Panc1 (cell line): Measurements from ENCODE around the gene POU2AF3. TPM values are rescaled to one million over a fixed set of nuclear protein-coding genes. Genes with fewer than 3 reads are reported as not detected.

Experiments used
- ATAC-seq: fragments of 200-7000 bp; cut with Tn5 transposase; 2 replicates; pipeline ENCODE4 v1.9.1; 2020; ENCODE audit warnings: mild to moderate bottlenecking, moderate library complexity
- BruUV-seq: library from RNA; stranded (reverse); fragments of 400-500 nt; replicated peaks from 2 replicates; lab custom pipeline; 2021; lab: Mats Ljungman, UMichigan
- CTCF ChIA-PET: fragments of 300-600 bp; sonication (Branson Sonifier 250); formaldehyde crosslinking; loops from one replicate; lab custom pipeline; 2022; ENCODE audit warnings: antibody characterized with exemption; lab: Charles Lee
- POLR2A ChIA-PET: fragments of 300-600 bp; sonication (Branson Sonifier 250); formaldehyde crosslinking; loops from one replicate; lab custom pipeline; 2022; ENCODE audit warnings: antibody characterized with exemption; lab: Charles Lee
- DNase-seq: peaks from one replicate; pipeline ENCODE4 v3.0.0-alpha.2; 2010; ENCODE audit warnings: low read depth, low spot score
- H3K27ac ChIP-seq: 2 replicates; pipeline ENCODE4 v1.5.1; 2011; ENCODE audit warnings: mild to moderate bottlenecking, low read length, inconsistent platforms
- H3K27me3 ChIP-seq: fragments of 200-500 bp; sonication (Bioruptor generic); 2 replicates; pipeline ENCODE4 v1.6.0; 2014; ENCODE audit warnings: low read length, inconsistent platforms; ENCODE audit not compliant: control insufficient read depth, insufficient read depth
- H3K36me3 ChIP-seq: fragments of 200-500 bp; sonication (Bioruptor generic); 2 replicates; pipeline ENCODE4 v1.5.1; 2014; ENCODE audit warnings: inconsistent platforms, mild to moderate bottlenecking, low read length, moderate library complexity; ENCODE audit not compliant: control insufficient read depth, insufficient read depth
- H3K4me1 ChIP-seq: 2 replicates; pipeline ENCODE4 v1.5.1; 2011; ENCODE audit warnings: inconsistent platforms, mild to moderate bottlenecking, low read length, moderate library complexity; ENCODE audit not compliant: control insufficient read depth, insufficient read depth
- H3K4me3 ChIP-seq, 2 experiments: 2 replicates each; pipeline ENCODE4 v1.5.1; 2011 to 2012; ENCODE audit warnings: low read depth in 2 of 2, low read length in 2 of 2, mild to moderate bottlenecking in 2 of 2, inconsistent platforms in 1 of 2, moderate library complexity in 1 of 2
- H3K9me3 ChIP-seq: fragments of 200-500 bp; sonication (Bioruptor generic); 2 replicates; pipeline ENCODE4 v1.5.1; 2014; ENCODE audit warnings: low read depth, mild to moderate bottlenecking, inconsistent platforms, low read length, moderate library complexity; ENCODE audit not compliant: control insufficient read depth, insufficient read depth
- POLR2AphosphoS5 ChIP-seq: IDR thresholded peaks from 2 replicates; pipeline ENCODE4 v1.6.1; 2012; ENCODE audit warnings: mild to moderate bottlenecking, low read depth, low read length, moderate library complexity
- SIN3A ChIP-seq: IDR thresholded peaks from 2 replicates; pipeline ENCODE4 v1.6.1; 2012; ENCODE audit warnings: low read depth, mild to moderate bottlenecking, low read length, moderate library complexity, borderline replicate concordance; ENCODE audit not compliant: insufficient read depth
- TCF7L2 ChIP-seq: IDR thresholded peaks from 2 replicates; pipeline ENCODE4 v1.6.1; 2011; ENCODE audit warnings: mild to moderate bottlenecking, low read depth, low read length, inconsistent platforms
- in situ Hi-C: cut with HindIII; loops from 2 replicates; pipeline ENCODE4 v1.10.0; 2016; ENCODE audit warnings: low sequenced_read_pairs, low pct_unique_long_range_greater_than_20kb
- intact Hi-C: fragments of 100-400 bp; cut with micrococcal nuclease; formaldehyde crosslinking; loops from one replicate; pipeline ENCODE4 v1.10.0; 2022; ENCODE audit not compliant: unreplicated experiment
- total RNA-seq: library from RNA; stranded (reverse); gene quantifications from one replicate; pipeline ENCODE4 v1.2.1, GENCODE V29; 2021; ENCODE audit not compliant: unreplicated experiment
- TF ChIP-seq, protein P1 (sequence below): fragments of 450-650 bp; IDR thresholded peaks from 2 replicates; pipeline ENCODE4 v1.5.1; 2017; ENCODE audit warnings: mild to moderate bottlenecking
- TF ChIP-seq, protein P2 (sequence below), 2 experiments: IDR thresholded peaks; 2 replicates each; pipeline ENCODE4 v1.6.1; 2011 to 2012; ENCODE audit warnings: low read depth in 2 of 2, control low read depth in 1 of 2, low read length in 1 of 2, mild to moderate bottlenecking in 1 of 2, moderate library complexity in 1 of 2; ENCODE audit not compliant: insufficient read depth in 1 of 2

Gene POU2AF3
- total RNA-seq, 1 experiment from 2014 or later: 0.64 TPM

- H3K4me1 ChIP-seq: no peaks in the 10 kb centered on the region
- no peak overlapping the region for H3K27ac ChIP-seq
- POLR2A ChIA-PET: no interaction called here
- H3K36me3 ChIP-seq: no peaks in the 10 kb centered on the region
- TF ChIP-seq, protein P1, sequence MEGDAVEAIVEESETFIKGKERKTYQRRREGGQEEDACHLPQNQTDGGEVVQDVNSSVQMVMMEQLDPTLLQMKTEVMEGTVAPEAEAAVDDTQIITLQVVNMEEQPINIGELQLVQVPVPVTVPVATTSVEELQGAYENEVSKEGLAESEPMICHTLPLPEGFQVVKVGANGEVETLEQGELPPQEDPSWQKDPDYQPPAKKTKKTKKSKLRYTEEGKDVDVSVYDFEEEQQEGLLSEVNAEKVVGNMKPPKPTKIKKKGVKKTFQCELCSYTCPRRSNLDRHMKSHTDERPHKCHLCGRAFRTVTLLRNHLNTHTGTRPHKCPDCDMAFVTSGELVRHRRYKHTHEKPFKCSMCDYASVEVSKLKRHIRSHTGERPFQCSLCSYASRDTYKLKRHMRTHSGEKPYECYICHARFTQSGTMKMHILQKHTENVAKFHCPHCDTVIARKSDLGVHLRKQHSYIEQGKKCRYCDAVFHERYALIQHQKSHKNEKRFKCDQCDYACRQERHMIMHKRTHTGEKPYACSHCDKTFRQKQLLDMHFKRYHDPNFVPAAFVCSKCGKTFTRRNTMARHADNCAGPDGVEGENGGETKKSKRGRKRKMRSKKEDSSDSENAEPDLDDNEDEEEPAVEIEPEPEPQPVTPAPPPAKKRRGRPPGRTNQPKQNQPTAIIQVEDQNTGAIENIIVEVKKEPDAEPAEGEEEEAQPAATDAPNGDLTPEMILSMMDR: no peak
- no peaks in the 10 kb centered on the region for H3K9me3 ChIP-seq
- in situ Hi-C loops: no loop called here
- H3K4me3 ChIP-seq: no peak overlapping the region
- DNase-seq (no peak), ATAC-seq (no peak)
- BruUV-seq: no TSS peak
- CTCF ChIA-PET: no interaction called here
- 0 out of 2 replicates have a peak, but pooled peaks cover 3% of the 10 kb centered on the region for H3K27me3 ChIP-seq
- intact Hi-C loops: no loop called here
These were observed 56.2 kb downstream of the POU2AF3 start for GRCh38 chr11:111354601-111354891.

DNA sequence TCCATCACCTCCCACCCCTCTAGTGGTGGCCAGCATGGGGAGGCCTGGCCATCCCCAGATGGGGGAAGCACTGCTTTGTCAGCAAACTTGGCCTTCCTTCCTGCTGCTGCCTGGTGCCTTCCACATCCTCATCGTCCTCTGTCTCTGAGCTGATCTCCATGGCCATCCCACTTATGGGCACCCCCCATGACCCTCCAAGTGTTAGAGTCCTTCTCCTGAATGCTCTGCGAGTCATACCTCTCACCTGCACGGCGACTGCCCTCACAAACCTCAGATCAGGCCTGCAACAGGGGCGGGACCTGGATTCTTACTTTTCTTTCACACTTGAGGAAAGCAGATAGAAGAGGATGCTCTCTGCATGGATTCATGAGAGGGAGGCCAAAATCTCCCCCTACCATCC, 56.8 kb downstream of the POU2AF3 start:
- no TSS peak for BruUV-seq
- intact Hi-C loops (no loop called here), in situ Hi-C loops (no loop called here)
- Histone ChIP-seq H3K4me3 (no peak overlapping the region), H3K36me3 (no peaks in the 10 kb centered on the region), H3K27ac (no peak overlapping the region), H3K4me1 (no peaks in the 10 kb centered on the region), H3K27me3 (0 out of 2 replicates have a peak, but pooled peaks cover 3% of the 10 kb centered on the region), H3K9me3 (no peaks in the 10 kb centered on the region)
- ATAC-seq: no peak
- ChIA-PET POLR2A (no interaction called here), CTCF (no interaction called here)
- DNase-seq: no peak
- TF ChIP-seq TCF7L2 (no peak), SIN3A (no peak), POLR2AphosphoS5 (no peak)
- TF ChIP-seq, protein P2, sequence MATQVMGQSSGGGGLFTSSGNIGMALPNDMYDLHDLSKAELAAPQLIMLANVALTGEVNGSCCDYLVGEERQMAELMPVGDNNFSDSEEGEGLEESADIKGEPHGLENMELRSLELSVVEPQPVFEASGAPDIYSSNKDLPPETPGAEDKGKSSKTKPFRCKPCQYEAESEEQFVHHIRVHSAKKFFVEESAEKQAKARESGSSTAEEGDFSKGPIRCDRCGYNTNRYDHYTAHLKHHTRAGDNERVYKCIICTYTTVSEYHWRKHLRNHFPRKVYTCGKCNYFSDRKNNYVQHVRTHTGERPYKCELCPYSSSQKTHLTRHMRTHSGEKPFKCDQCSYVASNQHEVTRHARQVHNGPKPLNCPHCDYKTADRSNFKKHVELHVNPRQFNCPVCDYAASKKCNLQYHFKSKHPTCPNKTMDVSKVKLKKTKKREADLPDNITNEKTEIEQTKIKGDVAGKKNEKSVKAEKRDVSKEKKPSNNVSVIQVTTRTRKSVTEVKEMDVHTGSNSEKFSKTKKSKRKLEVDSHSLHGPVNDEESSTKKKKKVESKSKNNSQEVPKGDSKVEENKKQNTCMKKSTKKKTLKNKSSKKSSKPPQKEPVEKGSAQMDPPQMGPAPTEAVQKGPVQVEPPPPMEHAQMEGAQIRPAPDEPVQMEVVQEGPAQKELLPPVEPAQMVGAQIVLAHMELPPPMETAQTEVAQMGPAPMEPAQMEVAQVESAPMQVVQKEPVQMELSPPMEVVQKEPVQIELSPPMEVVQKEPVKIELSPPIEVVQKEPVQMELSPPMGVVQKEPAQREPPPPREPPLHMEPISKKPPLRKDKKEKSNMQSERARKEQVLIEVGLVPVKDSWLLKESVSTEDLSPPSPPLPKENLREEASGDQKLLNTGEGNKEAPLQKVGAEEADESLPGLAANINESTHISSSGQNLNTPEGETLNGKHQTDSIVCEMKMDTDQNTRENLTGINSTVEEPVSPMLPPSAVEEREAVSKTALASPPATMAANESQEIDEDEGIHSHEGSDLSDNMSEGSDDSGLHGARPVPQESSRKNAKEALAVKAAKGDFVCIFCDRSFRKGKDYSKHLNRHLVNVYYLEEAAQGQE (IDR thresholded peaks at IDR 0.05; ENCODE audit: insufficient read depth in 1 of 2, low read depth in 2 of 2, low read length in 1 of 2): no peak
- TF ChIP-seq, protein P1: no peak
